IMR-90 (cell line): Measurements from ENCODE around the gene CES2.

ENCODE experiments used
- MAFK ChIP-seq: IDR thresholded peaks from 2 replicates; pipeline ENCODE4 v1.6.1; 2012; ENCODE audit warnings: low read depth, low read length, improper control_type of control experiment
- RCOR1 ChIP-seq: IDR thresholded peaks from 2 replicates; pipeline ENCODE4 v1.6.1; 2012; ENCODE audit warnings: mild to moderate bottlenecking, low read length, improper control_type of control experiment; ENCODE audit not compliant: insufficient replicate concordance
- RFX5 ChIP-seq: IDR thresholded peaks from 2 replicates; pipeline ENCODE4 v1.8.0; 2012; ENCODE audit warnings: low read depth, mild to moderate bottlenecking, low read length, moderate library complexity
- SMC3 ChIP-seq: fragments of 150-350 bp; IDR thresholded peaks from 2 replicates; pipeline ENCODE4 v1.6.1; 2016; ENCODE audit warnings: low read depth, mild to moderate bottlenecking, antibody characterized with exemption, low read length, moderate library complexity
- TF ChIP-seq, protein P1 (sequence below): conservative IDR thresholded peaks from 2 replicates; pipeline ENCODE4 v1.5.1; 2012; ENCODE audit warnings: mild to moderate bottlenecking, low read depth, low read length, improper control_type of control experiment
- TF ChIP-seq, protein P2 (sequence below): fragments of 150-350 bp; IDR thresholded peaks from 2 replicates; pipeline ENCODE4 v1.6.1; 2016; ENCODE audit warnings: low read depth, mild to moderate bottlenecking, low read length, moderate library complexity, borderline replicate concordance

DNA sequence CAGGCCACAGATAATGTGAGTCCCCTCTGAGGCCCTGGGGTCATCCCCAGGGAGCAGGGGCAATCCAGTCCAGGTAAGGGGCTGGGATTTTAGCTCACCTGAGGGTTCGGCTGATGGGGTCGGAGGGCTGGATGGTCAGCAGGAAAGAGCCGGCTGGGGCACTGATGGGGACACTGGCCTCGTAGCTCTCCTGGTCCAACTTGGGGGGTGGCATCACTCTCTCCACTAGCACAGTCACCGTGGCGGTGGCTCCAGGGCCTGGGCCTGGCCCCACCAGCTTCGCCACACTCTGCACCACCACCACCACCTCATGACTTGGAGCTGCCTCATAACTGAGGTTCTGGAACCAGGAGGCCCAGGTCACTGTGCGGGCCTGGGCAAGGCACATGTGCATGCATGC is 23.5 kb upstream of the CES2 start:
- TF ChIP-seq, protein P1, sequence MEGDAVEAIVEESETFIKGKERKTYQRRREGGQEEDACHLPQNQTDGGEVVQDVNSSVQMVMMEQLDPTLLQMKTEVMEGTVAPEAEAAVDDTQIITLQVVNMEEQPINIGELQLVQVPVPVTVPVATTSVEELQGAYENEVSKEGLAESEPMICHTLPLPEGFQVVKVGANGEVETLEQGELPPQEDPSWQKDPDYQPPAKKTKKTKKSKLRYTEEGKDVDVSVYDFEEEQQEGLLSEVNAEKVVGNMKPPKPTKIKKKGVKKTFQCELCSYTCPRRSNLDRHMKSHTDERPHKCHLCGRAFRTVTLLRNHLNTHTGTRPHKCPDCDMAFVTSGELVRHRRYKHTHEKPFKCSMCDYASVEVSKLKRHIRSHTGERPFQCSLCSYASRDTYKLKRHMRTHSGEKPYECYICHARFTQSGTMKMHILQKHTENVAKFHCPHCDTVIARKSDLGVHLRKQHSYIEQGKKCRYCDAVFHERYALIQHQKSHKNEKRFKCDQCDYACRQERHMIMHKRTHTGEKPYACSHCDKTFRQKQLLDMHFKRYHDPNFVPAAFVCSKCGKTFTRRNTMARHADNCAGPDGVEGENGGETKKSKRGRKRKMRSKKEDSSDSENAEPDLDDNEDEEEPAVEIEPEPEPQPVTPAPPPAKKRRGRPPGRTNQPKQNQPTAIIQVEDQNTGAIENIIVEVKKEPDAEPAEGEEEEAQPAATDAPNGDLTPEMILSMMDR: no peak
- TF ChIP-seq RFX5 (no peak), RCOR1 (no peak), MAFK (no peak), SMC3 (no peak)
- TF ChIP-seq, protein P2, sequence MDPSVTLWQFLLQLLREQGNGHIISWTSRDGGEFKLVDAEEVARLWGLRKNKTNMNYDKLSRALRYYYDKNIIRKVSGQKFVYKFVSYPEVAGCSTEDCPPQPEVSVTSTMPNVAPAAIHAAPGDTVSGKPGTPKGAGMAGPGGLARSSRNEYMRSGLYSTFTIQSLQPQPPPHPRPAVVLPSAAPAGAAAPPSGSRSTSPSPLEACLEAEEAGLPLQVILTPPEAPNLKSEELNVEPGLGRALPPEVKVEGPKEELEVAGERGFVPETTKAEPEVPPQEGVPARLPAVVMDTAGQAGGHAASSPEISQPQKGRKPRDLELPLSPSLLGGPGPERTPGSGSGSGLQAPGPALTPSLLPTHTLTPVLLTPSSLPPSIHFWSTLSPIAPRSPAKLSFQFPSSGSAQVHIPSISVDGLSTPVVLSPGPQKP: no peak
